NB4 (cell line): ENCODE data around the gene NEBL.

Experiments
- CTCF ChIP-seq: IDR thresholded peaks from one replicate; pipeline ENCODE4 v1.5.1; 2012; ENCODE audit warnings: low read depth, low read length
- POLR2A ChIP-seq: IDR thresholded peaks from 2 replicates; pipeline ENCODE4 v1.6.1; 2011; ENCODE audit warnings: mild to moderate bottlenecking; ENCODE audit not compliant: insufficient read length; ENCODE audit errors: extremely low read depth
- TF ChIP-seq, protein P1 (sequence below): IDR thresholded peaks from 2 replicates; pipeline ENCODE4 v1.6.1; 2011; ENCODE audit warnings: low read depth, low read length

- no peak for TF ChIP-seq CTCF
- TF ChIP-seq POLR2A, result no peak
- TF ChIP-seq, protein P1, sequence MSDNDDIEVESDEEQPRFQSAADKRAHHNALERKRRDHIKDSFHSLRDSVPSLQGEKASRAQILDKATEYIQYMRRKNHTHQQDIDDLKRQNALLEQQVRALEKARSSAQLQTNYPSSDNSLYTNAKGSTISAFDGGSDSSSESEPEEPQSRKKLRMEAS, result no peak
Observed at GRCh38 chr10:20892011-20892585, 5.0 kb downstream of the NEBL start.
